ENCODE data around the gene SPDYA. TPM values are rescaled to one million over a fixed set of nuclear protein-coding genes. Genes with fewer than 3 reads are reported as not detected.

The SPDYA gene
- total and polyA plus RNA-seq, 2 of the 4 experiments (the other 2 are of a cell fraction) = not detected

DNA sequence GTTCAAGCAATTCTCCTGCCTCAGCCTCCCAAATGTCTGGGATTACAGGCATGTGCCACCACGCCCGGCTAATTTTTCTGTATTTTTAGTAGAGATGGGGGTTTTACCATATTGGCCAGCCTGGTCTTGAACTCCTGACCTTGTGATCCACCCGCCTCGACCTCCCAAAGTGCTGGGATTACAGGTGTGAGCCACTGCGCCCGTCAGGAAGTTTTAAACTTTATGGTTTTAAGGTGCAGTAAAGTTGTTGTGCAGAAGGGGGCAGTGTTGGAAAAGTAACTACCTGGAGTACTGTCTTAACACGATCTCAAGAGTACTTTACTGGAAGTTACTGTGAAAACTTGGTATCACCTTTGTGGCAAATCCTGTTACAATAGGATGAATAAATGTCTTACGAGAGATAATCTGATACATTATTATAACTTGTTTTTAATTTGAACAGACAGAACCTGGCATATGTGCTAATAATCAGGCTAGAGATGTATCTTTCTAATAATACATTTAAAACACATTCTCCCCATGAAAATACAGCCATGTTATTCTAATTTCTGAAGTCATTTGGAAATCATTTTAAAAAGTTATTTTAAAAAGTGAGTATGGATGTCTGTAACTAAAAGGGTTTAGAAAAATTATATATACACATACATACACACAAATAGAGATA is 10.8 kb downstream of the SPDYA start:
- Histone ChIP-seq H3K23ac (ENCODE audit: low read depth, low read length) (no peak overlapping the region), H3K27ac (ENCODE audit: insufficient read depth, low read length) (no peak overlapping the region), H3K9me3 (ENCODE audit: control insufficient read depth, insufficient read depth, low read length) (no peaks in the 10 kb centered on the region), H2AK5ac (ENCODE audit: low read depth, low read length) (no peak overlapping the region), H4K20me1 (ENCODE audit: insufficient read depth, low read length) (no peaks in the 10 kb centered on the region), H2AK9ac (replicated peaks; ENCODE audit: low read depth, low read length, poor library complexity) (no peak overlapping the region), H3K4me2 (ENCODE audit: low read depth, low read length) (no peak overlapping the region), H2BK120ac (ENCODE audit: low read depth, low read length) (no peak overlapping the region), H3K18ac (ENCODE audit: low read depth, low read length) (no peak overlapping the region), H2AFZ (replicated peaks; ENCODE audit: low read length, poor library complexity) (no peak overlapping the region), H3K56ac (ENCODE audit: extremely low read depth, insufficient read depth, low read length) (no peak overlapping the region), H3K14ac (replicated peaks; ENCODE audit: low read depth, low read length) (no peak overlapping the region), H3K9me1 (ENCODE audit: insufficient read depth, low read length) (no peaks in the 10 kb centered on the region), H3K9ac (ENCODE audit: low read depth, low read length) (no peak overlapping the region), H2BK5ac (ENCODE audit: low read depth, low read length, poor library complexity, severe bottlenecking) (no peak overlapping the region), H3K27me3 (ENCODE audit: control insufficient read depth, insufficient read depth, low read length) (no peaks in the 10 kb centered on the region), H2BK20ac (ENCODE audit: low read depth, low read length) (no peak overlapping the region), H3K36me3 (ENCODE audit: control insufficient read depth, insufficient read depth, low read length) (no peaks in the 10 kb centered on the region), H3K79me1 (ENCODE audit: low read depth in 1 of 2, low read length in 2 of 2) (no peaks in the 10 kb centered on the region), H2BK15ac (ENCODE audit: low read depth, low read length) (no peak overlapping the region), H4K8ac (ENCODE audit: low read depth in 2 of 2, low read length in 2 of 2) (no peak overlapping the region), H3K4me3 (ENCODE audit: insufficient read depth, low read depth, low read length) (no peak overlapping the region), H3K4ac (ENCODE audit: low read depth, low read length) (no peak overlapping the region), H3K4me1 (ENCODE audit: control insufficient read depth, insufficient read depth, low read length) (no peaks in the 10 kb centered on the region), H4K5ac (ENCODE audit: low read depth, low read length) (no peak overlapping the region), H4K91ac (ENCODE audit: insufficient read depth, low read depth, low read length) (no peak overlapping the region)
- WGBS, 2 experiments (ENCODE audit: extremely low coverage in 2 of 2, insufficient read length in 1 of 2) = no CpG with 5 or more reads among the region's 8 CpGs
- in situ Hi-C loops (cut with MboI; ENCODE audit: low sequenced_read_pairs) = no loop called here
- dilution Hi-C loops (cut with HindIII; ENCODE audit: low sequenced_read_pairs, unreplicated experiment) = no loop called here
- ATAC-seq (ENCODE audit: low read depth) (peak; percentile 97), DNase-seq (peak; percentile 65)
- ChIA-PET POLR2A (ENCODE audit: unreplicated experiment) (no interaction called here), CTCF (interaction anchor here (1.3 to 1.7 kb wide), 3 partner anchors 12 to 255 kb away, joined by 3 to 5 read pairs (median 4); no protein-coding TSS in a partner anchor)
- BruUV-seq (replicated peaks) = no TSS peak
- intact Hi-C loops (cut with micrococcal nuclease) = loop anchor here (2.0 to 5.0 kb wide), 3 partner anchors 106 to 1251 kb away; no protein-coding TSS in a partner anchor
- TF ChIP-seq CEBPB (IDR thresholded peaks at IDR 0.05; ENCODE audit: low read depth, low read length) (no peak), BHLHE40 (IDR thresholded peaks at IDR 0.05; ENCODE audit: low read depth, low read length) (no peak), RCOR1 (IDR thresholded peaks at IDR 0.05; ENCODE audit: insufficient replicate concordance, low read length) (no peak), NFE2L2 (IDR thresholded peaks at IDR 0.05; ENCODE audit: low read depth, low read length) (no peak), MAZ (IDR thresholded peaks at IDR 0.05; ENCODE audit: borderline replicate concordance, low read depth, low read length) (no peak), ELK1 (IDR thresholded peaks at IDR 0.05; ENCODE audit: borderline replicate concordance, low read depth, low read length) (no peak), RAD21 (IDR thresholded peaks at IDR 0.05; ENCODE audit: low read length) (peak; percentile 75), POLR2A (IDR thresholded peaks at IDR 0.05; ENCODE audit: low read depth, low read length) (no peak), MXI1 (IDR thresholded peaks at IDR 0.05; ENCODE audit: borderline replicate concordance, low read depth, low read length) (no peak), SMC3 (IDR thresholded peaks at IDR 0.05; ENCODE audit: low read depth, low read length) (peak; percentile 45; the same call in 1 of the 2 replicates), RFX5 (IDR thresholded peaks at IDR 0.05; ENCODE audit: low read depth, low read length) (no peak), USF2 (IDR thresholded peaks at IDR 0.05; ENCODE audit: low read depth, low read length) (no peak), FOS (IDR thresholded peaks at IDR 0.05; ENCODE audit: low read depth, low read length) (no peak), CHD1 (IDR thresholded peaks at IDR 0.05; ENCODE audit: low read depth, low read length) (no peak), CTCF (conservative IDR thresholded peaks at IDR 0.05; ENCODE audit: low read depth, low read length) (peak; percentile 67), MAFK (IDR thresholded peaks at IDR 0.05; ENCODE audit: low read depth, low read length) (no peak)
